ENCODE results near the gene FKBP4. TPM values are rescaled to one million over a fixed set of nuclear protein-coding genes. Genes with fewer than 3 reads are reported as not detected.
A peak's percentile ranks its signal among the peaks of the same experiment; 100 is the strongest.
"Not testable (repeated sequence)": the region's sequence is repeated elsewhere in the genome, so short reads cannot be mapped to it uniquely, and the experiment has no call there.

FKBP4 gene, protein sequence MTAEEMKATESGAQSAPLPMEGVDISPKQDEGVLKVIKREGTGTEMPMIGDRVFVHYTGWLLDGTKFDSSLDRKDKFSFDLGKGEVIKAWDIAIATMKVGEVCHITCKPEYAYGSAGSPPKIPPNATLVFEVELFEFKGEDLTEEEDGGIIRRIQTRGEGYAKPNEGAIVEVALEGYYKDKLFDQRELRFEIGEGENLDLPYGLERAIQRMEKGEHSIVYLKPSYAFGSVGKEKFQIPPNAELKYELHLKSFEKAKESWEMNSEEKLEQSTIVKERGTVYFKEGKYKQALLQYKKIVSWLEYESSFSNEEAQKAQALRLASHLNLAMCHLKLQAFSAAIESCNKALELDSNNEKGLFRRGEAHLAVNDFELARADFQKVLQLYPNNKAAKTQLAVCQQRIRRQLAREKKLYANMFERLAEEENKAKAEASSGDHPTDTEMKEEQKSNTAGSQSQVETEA
- total RNA-seq: 36.5 TPM
- long read RNA-seq, transcript FKBP4-201 (10 exons, 3,732 nt): major isoform, 43 of 68 reads
- long read RNA-seq, partial matches to known transcripts: 17 of 68 reads
- long read RNA-seq, other reads (novel, unspliced or antisense): 8 of 68 reads

DNA sequence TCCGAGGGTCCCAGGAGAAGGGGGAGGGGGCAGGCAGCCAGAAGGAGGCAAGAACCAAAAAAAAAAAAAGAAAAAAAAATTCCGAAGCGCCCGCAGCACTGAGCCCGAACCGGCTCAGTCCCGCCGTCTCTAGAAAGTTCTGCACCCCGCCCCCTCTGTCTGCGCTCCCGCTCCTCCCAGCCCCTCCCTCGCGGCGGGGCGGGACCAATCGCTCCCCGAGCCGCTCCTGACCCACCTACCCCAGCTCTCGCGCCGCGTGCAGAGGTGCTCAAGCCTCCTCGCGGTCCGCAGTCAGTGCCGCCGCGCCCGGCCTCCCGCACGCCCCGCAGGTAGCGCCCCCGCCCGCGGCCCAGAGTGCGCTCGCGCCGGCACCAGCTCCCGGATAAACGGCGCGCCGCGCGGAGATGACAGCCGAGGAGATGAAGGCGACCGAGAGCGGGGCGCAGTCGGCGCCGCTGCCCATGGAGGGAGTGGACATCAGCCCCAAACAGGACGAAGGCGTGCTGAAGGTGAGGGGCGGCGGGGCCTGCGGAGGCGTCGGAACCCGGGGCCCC lies at the start of gene FKBP4:
Gene FKBP4, plus strand, starts transcription at position 235 of the 554 bp plus-strand sequence. Its CDS starts 170 bp downstream, at position 405.
- peak; percentile 96 for DNase-seq (ENCODE audit: low spot score)
- intact Hi-C loops (cut with DNase I): no loop called here

DNA sequence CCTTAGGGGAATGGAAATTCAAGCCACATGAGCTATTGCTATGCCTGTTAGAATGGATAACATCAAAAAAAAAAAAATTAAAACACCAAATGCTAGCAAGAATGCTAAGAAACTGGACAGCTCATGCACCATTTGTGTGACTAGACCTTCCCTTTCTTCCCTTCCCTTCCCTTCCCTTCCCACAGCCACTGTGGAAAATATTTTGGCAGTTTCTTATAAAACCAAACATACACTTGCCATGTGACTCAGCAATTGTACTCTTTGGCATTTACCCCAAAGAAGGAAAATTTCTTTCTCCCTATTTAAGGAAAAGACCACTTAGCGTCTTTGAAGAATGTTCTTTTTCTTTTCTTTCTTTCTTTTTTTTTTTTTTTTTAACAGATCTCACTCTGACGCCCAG lies 49.1 kb upstream of the FKBP4 start:
- intact Hi-C loops (cut with DNase I): no loop called here

DNA sequence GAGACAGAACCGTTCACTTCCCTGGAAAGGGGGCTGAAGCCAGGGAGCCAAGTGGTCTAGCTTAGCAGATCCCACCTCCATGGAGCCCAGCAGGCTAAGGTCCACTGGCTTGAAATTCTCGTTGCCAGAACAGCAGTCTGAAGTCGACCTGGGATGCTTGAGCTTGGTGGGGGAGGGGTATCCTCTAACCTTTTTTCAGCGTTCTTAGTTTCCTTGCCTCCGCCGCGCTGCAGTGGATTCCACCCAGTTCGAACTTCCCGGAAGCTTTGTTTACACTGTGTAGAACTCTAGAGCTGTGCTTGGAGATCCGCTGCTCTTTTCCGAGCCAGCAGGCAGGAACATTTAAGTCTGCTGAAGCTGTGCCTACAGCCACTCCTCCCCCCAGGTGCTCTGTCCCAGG lies 45.2 kb upstream of the FKBP4 start:
- intact Hi-C loops (cut with DNase I): no loop called here

More for the DNA sequence above, 49.1 kb upstream of the FKBP4 start:
- no peak for DNase-seq (ENCODE audit: low spot score)

DNA sequence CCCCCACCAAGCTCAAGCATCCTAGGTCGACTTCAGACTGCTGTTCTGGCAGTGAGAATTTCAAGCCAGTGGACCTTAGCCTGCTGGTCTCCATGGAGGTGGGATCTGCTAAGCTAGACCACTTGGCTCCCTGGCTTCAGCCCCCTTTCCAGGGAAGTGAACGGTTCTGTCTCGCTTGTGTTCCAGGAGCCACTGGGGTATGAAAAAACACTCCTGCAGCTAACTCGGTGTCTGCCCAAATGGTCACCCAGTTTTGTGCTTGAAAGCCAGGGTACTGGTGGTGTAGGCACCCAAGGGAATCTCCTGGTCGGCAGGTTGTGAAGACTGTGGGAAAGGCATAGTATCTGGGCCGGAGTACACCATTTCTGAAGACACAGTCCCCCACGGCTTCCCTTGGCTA lies 44.6 kb upstream of the FKBP4 start:
- intact Hi-C loops (cut with DNase I): no loop called here
- peak; percentile 15 for DNase-seq (ENCODE audit: low spot score)

More for the DNA sequence above, 45.2 kb upstream of the FKBP4 start:
- peak; percentile 27 for DNase-seq (ENCODE audit: low spot score)

DNA sequence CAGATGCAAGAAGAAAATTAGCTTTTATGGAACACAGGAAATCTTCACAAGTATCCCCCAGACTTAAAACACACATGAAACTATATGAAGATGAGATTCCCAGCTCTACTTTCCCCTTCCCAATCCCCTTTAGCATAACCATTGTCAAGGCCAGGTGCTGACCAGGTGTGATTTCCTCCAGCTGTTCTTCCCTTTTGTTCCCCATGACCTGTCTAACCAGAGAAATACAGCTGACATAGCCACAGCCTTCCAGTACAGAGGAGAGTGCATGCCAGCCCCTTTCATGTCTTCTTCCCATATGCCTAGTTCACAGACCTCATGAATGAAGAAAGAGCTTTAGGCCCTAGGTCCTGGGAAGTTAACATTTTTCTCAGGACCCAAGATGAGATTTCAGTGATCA lies 43.5 kb upstream of the FKBP4 start:
- intact Hi-C loops (cut with DNase I): no loop called here
- DNase-seq (ENCODE audit: low spot score): peak; percentile 14

DNA sequence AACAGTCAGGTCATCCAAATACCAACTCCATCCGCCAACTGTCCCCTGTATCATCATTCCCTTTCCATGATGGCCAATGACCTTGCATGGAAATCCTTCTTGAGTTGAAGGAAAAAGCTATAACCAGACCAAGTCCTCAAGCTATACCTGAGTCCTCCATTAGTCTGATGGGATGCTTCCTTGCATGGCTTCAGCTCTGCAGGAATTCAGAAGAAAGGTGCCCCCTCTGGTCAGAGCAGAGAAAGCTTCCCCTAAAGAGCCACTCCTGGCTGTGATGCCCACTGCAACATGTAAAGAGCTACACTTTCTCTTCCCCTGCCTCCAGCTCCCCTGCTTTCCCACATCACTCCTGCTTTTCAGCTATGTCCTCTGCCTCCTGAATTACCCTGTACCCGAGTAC lies 43.1 kb upstream of the FKBP4 start:
- peak; percentile 17 for DNase-seq (ENCODE audit: low spot score)
- intact Hi-C loops (cut with DNase I): no loop called here

DNA sequence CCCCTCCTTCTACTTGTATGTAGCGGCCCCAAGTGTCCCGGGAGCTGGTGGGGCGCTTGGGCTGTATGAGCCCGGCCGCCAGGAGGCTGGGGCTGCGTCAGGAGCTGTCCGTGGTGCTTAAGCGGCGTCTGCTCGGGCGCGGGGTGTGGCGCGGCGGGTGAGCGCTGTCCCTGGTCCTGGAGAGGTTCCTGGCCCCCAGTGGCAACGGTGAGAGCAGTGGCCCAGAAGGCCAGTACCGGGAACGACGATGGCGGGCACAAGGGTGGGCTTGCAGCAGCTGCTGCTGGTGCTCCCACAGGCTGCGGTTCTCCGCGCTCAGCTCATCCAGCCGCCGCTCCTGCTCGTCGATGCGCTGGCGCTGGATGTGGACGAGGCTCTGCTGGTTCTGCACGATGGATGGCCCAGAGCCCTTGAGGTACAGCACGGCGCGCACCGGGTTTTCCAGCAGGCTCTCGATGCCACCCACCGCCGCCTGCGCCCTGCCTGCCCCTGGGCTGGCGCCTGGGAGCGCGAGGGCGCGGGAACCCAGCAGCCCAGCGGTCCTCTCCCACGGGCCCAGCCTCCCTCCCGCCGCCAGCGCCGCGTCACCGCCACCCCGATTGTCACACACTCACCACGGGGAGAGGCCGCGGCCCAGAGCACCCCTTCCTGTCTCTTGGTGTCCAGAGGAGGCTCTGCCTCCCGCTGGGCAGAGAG lies 41.9 kb upstream of the FKBP4 start:
- intact Hi-C loops (cut with DNase I): no loop called here

DNA sequence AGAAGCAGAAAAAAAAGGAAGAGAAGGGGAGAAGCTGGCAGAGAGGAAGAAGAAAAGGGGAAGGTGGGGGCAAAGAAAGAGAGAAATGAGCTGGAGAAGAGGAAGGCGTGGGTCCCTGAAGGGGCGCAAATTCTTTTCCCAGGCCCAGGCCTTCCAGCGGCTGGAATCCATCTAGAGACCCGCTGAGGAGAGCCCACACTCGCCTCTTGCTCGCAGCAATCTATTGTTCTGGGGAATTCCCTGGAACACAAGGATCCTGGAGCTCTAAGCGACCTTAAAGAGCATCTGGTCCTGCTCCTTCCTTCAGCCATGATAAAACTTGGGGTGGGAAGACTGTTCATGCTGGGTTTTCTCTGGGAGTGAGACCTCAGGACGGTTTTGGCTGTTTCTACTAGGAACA lies 41.2 kb upstream of the FKBP4 start:
- DNase-seq (ENCODE audit: low spot score): no peak
- intact Hi-C loops (cut with DNase I): no loop called here

More for the DNA sequence above, 41.9 kb upstream of the FKBP4 start:
- DNase-seq (ENCODE audit: low spot score): peak; percentile 86

DNA sequence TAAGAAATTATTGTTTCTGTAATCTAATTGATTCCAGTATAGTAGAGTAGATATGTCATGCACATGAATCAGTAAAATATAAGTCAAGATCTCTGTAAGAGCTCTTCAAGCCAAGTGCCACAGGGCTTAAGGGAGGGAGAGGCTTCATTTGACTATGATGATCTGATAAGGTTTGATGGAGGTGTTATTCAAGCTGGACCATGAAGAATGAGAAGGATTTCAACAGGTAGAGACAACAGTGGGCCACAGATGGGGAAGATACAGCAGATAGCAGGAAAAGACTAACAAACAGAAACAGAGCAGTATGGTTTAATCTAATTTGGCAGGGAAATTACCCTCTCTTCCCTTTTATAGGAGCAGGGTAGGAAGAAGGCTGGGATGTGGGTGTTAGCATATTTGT lies 40.6 kb upstream of the FKBP4 start:
- intact Hi-C loops (cut with DNase I): no loop called here
- DNase-seq (ENCODE audit: low spot score): no peak

DNA sequence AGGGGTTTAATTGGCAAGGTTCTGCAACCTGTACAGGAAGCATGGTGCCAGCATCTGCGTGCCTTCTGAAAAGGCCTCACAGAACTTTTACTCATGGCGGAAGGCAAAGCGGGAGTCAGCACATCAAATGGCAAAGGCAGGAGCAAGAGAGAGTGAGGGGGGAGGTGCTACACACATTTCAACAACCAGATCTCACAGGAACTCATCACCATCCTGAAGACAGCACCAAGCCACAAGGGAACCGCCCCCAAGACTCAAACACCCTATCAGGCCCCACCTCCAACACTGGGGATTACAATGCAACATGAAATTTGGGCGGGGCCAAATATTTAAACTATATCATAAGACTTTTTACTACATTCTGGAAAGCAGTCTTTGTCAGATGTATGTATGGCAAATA lies 38.0 kb upstream of the FKBP4 start:
- intact Hi-C loops (cut with DNase I): no loop called here
- DNase-seq (ENCODE audit: low spot score): no peak

DNA sequence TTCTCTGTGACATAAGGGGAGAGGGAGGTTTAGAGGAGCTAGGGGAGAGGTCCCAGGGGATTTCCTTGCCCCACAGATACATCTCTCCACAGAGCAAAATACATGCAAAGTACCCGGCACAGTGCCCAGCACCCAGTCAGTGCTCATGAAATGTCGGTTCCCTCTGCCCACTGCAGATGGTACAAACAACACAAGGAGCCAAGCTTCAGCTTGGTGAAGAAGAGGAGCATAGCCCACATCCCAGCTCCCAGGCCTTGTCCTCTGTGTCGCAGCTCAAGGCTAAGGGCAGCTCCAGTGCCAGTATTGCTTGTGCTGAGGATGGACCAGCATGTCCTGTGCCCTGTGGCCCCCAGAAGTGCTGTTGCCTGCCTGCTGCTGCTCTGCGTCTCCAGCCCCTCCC lies 35.0 kb upstream of the FKBP4 start:
- no peak for DNase-seq (ENCODE audit: low spot score)
- intact Hi-C loops (cut with DNase I): no loop called here

DNA sequence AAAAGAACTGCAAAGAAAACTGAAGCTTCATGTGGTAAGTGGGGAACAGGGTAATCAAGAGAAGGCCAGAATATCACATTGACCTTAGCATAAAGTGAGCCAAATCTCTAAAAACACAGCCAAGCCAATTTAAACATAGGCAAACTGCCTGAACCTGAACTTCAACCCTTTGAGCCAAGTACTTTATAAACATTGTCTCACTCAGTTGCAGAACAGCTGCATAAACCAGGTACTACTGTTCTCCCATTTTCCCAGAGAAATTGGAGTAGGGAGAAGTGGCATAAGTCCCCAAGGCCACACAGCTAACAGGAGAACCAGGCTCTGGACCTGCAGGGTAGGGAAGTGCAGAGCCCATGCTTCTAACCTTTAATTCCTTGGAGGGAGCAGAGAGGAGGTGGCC lies 30.4 kb upstream of the FKBP4 start:
- DNase-seq (ENCODE audit: low spot score): no peak
- intact Hi-C loops (cut with DNase I): no loop called here

DNA sequence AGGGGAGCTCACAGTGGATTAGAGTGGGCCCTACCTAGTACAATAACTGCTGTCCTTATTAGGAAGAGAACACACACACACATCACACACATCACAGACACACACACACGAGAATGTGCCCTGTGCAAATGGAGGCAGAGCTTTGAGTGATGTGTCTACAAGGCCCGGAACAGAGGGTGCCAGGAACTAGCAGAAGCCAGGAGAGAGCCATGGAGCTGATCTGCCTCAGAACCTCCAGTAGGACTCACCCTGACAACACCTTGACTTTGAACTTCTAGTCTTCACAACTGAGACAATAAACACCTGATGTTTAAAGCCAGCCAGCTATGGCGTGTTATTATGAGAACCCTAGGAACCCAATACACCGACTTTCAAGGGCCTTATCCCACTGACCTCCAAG lies 29.7 kb upstream of the FKBP4 start:
- intact Hi-C loops (cut with DNase I): loop anchor here (5.0 kb wide), 1 partner anchor 162 kb away; no protein-coding TSS in a partner anchor
- DNase-seq (ENCODE audit: low spot score): no peak

DNA sequence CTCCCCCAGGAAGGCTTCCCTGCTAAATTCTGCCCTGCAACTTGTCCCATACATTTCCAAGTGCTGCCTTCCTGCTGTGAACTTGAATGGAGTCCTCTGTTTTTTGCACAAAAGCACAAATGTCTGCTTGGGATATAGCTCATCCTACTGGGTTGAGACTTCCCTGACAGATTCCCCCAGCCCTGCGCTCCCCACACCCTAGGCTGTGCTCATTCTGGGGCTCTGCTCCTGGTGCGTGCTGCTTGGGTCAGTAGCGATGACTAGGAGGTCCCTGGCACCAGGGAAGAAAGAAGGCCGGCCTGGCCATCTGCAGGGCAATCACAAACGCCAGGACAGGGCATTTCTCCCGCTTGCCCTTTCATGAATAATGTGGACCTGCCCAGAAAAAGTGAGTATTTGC lies 29.2 kb upstream of the FKBP4 start:
- intact Hi-C loops (cut with DNase I): loop anchor here (5.0 kb wide), 1 partner anchor 162 kb away; no protein-coding TSS in a partner anchor
- DNase-seq (ENCODE audit: low spot score): no peak

DNA sequence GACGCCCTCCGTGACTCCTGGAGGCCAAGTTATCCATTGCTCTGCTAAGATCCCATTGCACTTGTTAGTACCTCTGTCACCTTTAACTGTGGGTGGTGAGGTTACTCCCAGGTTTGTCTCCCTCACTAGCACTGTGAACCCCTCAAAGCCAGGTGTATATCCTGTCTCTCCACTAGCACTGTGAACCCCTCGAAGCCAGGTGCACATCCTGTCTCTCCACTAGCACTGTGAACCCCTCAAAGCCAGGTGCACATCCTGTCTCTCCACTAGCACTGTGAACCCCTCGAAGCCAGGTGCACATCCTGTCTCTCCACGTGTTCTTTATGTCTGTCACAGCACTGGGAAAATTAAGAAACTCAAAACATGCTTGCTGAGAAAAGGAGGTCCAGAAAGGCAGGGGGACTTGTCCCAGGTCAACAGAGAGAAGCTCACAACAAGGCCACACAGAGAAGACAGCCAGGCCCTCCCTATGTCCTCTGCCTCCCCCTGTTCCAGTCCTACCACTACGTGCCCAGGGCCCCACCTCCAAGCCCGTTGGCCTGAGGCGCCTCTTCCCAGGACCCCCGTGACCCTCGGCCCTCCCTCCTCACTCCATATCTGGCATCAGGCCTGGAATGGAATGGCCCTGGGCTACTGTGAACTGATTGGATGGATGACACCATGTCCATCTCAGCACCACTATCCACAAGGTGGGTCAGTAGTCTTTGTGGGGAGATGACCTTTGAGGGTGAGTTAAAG lies 26.4 kb upstream of the FKBP4 start:
- DNase-seq (ENCODE audit: low spot score): no peak
- intact Hi-C loops (cut with DNase I): loop anchor here (5.0 kb wide), 1 partner anchor 159 kb away; no protein-coding TSS in a partner anchor

DNA sequence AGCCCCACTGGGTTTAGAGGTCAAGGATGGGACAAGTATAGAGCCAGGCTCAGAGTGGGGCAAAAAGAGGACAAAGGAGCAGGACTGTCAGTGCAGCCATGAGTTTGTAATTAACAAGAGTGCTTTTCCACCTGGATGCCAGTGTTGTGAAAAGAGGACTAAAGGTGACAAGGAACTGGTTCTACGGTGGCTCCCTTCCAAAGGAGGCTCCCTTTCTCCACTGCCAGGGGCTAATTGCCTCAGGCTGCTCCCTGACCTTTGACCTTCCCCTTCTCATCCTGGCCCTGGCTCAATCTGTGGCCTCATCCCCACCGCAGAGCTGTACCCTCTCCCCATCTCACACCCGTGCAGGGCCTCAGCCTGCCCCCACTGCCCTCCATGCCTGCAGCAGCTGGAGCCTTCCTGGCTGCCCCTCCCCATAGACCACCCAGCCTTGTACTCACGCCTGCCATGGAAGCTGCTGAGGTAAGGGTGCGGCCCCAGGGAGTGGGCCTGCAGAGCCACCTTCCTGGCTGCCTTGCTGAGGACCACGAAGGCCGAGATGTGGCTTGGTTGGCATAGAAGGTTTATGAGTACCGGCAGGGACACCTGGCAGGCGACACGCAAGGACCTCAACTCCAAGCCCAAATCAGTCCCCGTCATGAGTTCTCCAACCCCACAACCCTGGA lies 24.8 kb upstream of the FKBP4 start:
- intact Hi-C loops (cut with DNase I): loop anchor here (5.0 kb wide), 1 partner anchor 157 kb away; no protein-coding TSS in a partner anchor
- no peak for DNase-seq (ENCODE audit: low spot score)

DNA sequence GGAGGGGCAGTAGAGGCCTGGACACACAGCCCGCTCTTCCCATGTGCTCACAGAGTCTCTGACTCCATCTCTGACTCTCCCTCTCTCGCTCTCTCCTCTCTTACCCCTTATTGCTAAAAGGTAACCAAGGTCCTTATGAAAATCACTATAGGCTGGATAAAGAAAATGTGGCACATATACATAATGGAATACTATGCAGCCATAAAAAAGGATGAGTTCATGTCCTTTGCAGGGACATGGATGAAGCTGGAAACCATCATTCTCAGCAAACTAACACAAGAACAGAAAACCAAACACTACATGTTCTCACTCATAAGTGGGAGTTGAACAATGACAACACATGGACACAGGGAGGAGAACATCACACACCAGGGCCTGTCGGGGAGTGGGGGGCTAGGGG lies 24.2 kb upstream of the FKBP4 start:
- DNase-seq (ENCODE audit: low spot score); intact Hi-C loops (cut with DNase I): not testable (repeated sequence)

DNA sequence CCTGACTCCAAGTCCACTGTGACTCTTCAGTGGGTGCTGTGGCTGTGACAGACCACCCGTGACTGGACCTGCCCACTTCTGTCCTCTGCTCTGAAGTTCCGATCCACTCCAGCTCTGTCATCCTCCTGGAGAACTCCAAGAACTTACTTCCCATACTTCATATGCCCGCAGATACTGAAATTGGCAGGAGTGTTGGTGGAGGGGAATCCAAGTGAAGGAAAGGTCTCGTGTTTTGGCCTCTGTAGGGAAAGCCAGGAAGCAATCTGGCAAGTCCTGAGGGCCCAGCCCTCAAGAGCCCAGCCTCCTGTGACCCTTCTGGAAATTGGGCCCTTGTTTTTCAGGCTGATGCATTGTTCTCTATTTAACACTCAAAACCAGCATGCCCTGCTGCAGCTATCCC lies 22.4 kb upstream of the FKBP4 start:
- intact Hi-C loops (cut with DNase I): no loop called here

More for the DNA sequence above, 22.4 kb upstream of the FKBP4 start:
- DNase-seq (ENCODE audit: low spot score): no peak
